Spinal cord (tissue), 10 donors: ENCODE results near the gene RNPEPL1. TPM values are rescaled to one million over a fixed set of nuclear protein-coding genes. Genes with fewer than 3 reads are reported as not detected.

Experiments
- DNase-seq, 6 donors: peaks; one replicate each; pipeline versions ENCODE4 v3.0.0 to v3.0.0-alpha.2; 2013 to 2015; ENCODE audit warnings: low spot score in 6 of 6, low read depth in 4 of 6
- H3K27ac ChIP-seq: one replicate; pipeline ENCODE4 v1.5.1; 2013; ENCODE audit warnings: low read depth, low read length, control low read depth
- H3K27me3 ChIP-seq: one replicate; pipeline ENCODE4 v1.6.1; 2013; ENCODE audit warnings: low read length; ENCODE audit not compliant: control insufficient read depth, insufficient read depth
- H3K36me3 ChIP-seq: one replicate; pipeline ENCODE4 v1.6.1; 2013; ENCODE audit warnings: low read length; ENCODE audit not compliant: control insufficient read depth, insufficient read depth
- H3K4me1 ChIP-seq: one replicate; pipeline ENCODE4 v1.6.1; 2013; ENCODE audit warnings: low read length; ENCODE audit not compliant: control insufficient read depth, insufficient read depth
- H3K4me3 ChIP-seq: one replicate; pipeline ENCODE4 v1.5.1; 2013; ENCODE audit warnings: low read depth, low read length, control low read depth
- H3K9me3 ChIP-seq: one replicate; pipeline ENCODE4 v1.6.1; 2013; ENCODE audit warnings: low read length; ENCODE audit not compliant: control insufficient read depth, insufficient read depth
- WGBS: methylation state at CpG from one replicate; pipeline ENCODE4 v1.1.5; 2013; ENCODE audit warnings: missing lambda C conversion rate; ENCODE audit not compliant: insufficient coverage; 5-methylcytosine and 5-hydroxymethylcytosine counted together
- polyA plus RNA-seq, 2 donors: library from polyadenylated mRNA; unstranded; fragments of 120-200 nt; gene quantifications; one replicate each; pipeline ENCODE4 v1.2.1, GENCODE V29; 2013; ENCODE audit not compliant: insufficient read length in 2 of 2
- total RNA-seq, 2 donors: library from RNA; depleted of rRNA in 1 of 2; stranded (reverse); fragments of 120-200 nt in 1 of 2; fragments of >200 nt in 1 of 2; gene quantifications; one replicate each; pipeline versions ENCODE4 v1.2.3 to v1.2.4, GENCODE V29; 2013 to 2014
- donor health status: healthy.

The RNPEPL1 gene
- total and polyA plus RNA-seq, 4 donors = 11.3 to 41.8 (median 27.2) TPM

DNA sequence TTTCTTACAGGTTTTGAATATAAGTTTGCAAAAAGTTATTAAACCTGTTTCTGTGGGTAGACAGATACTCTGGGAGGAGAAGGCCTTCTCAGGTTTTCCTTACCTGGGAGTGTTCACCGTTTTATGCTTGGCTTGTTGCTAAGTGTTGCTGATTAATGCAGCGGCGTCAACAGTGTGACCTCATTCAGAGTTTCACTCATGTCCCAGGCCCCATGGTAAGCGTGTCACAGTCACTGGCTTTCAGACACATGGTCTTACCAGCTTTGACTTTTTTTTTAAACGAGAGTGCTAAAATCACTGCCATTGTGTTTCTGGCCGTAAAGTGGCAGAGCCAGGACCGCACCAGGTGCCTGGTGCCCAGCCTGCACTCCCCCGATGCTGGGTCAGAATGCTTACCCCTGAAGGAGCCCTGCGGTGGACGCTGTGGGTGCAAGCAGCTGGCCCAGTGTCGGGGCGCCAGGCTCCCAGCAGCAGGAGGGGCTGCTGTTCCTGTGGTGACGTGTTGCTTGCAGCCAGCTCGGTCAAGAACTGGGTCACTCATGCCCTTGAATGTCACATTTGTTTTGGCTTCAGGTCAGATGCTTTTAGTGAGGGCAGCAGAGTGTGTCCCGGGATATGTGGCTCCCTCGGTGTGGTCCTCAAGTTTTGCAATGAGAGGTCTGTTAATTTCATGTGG lies 21.7 kb downstream of the RNPEPL1 start:
- DNase-seq = no peak
- Histone ChIP-seq H3K27ac (no peak overlapping the region), H3K36me3 (peaks cover 60% of the 10 kb centered on the region), H3K4me1 (peaks cover 47% of the 10 kb centered on the region), H3K27me3 (no peaks in the 10 kb centered on the region), H3K9me3 (no peaks in the 10 kb centered on the region), H3K4me3 (no peak overlapping the region)
- 90% methylated on average over 16 of the region's 16 CpGs for WGBS

DNA sequence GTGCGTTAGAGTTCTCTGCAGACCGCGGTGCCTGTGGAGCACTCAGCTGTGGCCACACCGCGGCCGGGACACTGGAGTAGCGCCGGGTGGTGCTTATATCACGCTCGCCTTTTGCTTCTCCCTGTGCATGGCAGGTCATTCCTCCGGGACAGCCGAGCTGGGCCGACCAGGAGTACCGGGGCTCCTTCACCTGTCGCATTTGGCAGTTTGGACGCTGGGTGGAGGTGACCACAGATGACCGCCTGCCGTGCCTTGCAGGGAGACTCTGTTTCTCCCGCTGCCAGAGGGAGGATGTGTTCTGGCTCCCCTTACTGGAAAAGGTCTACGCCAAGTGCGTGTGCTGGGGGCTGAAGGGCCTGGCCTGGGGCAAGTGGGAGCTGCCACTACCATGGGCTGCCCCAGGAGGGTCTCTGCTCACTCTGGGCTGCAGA lies 22.4 kb downstream of the RNPEPL1 start:
- Histone ChIP-seq H3K4me1 (peaks cover 47% of the 10 kb centered on the region), H3K27ac (no peak overlapping the region), H3K36me3 (peaks cover 67% of the 10 kb centered on the region), H3K9me3 (no peaks in the 10 kb centered on the region), H3K27me3 (no peaks in the 10 kb centered on the region), H3K4me3 (no peak overlapping the region)
- WGBS = 95% methylated on average over 21 of the region's 21 CpGs
- DNase-seq = no peak

DNA sequence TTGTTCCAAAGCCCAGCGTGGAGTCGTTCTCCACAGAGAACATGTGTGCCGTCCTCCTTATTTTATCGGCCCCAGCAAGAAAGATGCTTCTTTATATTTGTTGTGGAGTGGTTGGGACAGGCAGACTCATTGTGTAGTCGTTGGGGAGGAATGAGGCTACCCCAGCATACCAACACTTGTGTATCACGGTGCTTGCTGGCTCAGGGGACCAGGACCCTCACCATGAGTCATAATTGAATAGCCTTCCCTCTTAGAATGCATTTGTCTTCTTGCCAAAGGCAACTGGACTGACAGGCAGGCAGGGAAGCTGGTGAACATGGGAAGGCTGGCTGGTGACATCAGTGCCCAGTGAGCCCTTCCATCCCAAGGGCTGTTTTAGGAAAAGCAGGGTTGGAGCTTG lies 22.9 kb downstream of the RNPEPL1 start:
- Histone ChIP-seq H3K27ac (no peak overlapping the region), H3K4me1 (peaks cover 50% of the 10 kb centered on the region), H3K27me3 (no peaks in the 10 kb centered on the region), H3K4me3 (no peak overlapping the region), H3K9me3 (no peaks in the 10 kb centered on the region), H3K36me3 (peaks cover 73% of the 10 kb centered on the region)
- DNase-seq = no peak
- no CpG with 5 or more reads among the region's 6 CpGs for WGBS

DNA sequence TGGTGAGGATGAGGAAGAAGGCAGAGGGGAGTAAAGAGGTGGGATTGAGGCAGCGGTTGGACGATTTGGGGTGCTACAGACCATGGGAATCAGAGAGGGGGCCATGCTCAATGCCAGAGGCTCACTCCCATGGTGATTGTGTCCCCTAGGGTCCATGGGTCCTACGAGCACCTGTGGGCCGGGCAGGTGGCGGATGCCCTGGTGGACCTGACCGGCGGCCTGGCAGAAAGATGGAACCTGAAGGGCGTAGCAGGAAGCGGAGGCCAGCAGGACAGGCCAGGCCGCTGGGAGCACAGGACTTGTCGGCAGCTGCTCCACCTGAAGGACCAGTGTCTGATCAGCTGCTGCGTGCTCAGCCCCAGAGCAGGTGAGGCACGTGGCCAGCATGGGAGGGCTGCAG lies 23.5 kb downstream of the RNPEPL1 start:
- WGBS = 95% methylated on average over 13 of the region's 13 CpGs

DNA sequence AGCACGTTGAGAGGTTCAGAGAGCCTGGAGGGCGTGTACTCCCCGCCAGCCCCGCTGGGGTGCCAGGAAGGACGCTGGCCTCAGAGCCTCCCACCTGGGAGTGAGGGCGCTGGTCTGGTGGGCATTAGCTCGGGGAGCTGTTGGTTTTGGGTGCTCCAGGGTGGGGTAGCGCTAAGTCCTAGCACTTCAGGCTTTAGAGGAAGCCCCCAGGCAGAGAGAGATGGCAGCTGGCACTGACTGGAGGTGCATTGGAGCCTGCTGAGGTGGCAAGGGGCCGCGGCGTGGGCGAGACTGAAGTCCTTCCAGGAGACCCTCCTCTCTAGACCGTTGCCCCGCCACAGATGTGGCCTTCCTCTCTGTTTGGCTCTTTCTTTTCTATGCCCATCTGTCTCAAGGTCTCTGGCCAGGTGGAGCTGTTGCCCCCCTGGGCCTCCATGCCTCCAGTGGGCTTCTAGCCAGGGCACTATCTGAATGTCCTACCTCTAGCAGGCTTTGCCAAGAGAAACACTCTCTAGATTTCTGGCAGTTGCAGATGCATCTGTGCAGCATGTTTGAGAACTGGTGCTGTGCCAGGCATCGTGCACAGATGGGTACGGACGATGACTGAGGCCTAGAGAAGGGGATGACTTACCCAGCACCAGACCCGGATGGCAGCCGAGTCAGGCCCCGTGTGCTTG lies 24.9 kb downstream of the RNPEPL1 start:
- WGBS = 92% methylated on average over 20 of the region's 20 CpGs
- peaks cover 48% of the 10 kb centered on the region for H3K4me1 ChIP-seq
- H3K4me3 ChIP-seq = no peak overlapping the region
- H3K27ac ChIP-seq = no peak overlapping the region
- DNase-seq = peak in 1 of 6 donors; percentile 33
- H3K36me3 ChIP-seq = peaks cover 92% of the 10 kb centered on the region
- H3K9me3 ChIP-seq = no peaks in the 10 kb centered on the region
- H3K27me3 ChIP-seq = no peaks in the 10 kb centered on the region

More for the DNA sequence above, 23.5 kb downstream of the RNPEPL1 start:
- peaks cover 78% of the 10 kb centered on the region for H3K36me3 ChIP-seq
- DNase-seq = no peak
- H3K4me3 ChIP-seq = no peak overlapping the region
- H3K27ac ChIP-seq = no peak overlapping the region
- no peaks in the 10 kb centered on the region for H3K9me3 ChIP-seq
- H3K4me1 ChIP-seq = peaks cover 56% of the 10 kb centered on the region
- H3K27me3 ChIP-seq = no peaks in the 10 kb centered on the region

DNA sequence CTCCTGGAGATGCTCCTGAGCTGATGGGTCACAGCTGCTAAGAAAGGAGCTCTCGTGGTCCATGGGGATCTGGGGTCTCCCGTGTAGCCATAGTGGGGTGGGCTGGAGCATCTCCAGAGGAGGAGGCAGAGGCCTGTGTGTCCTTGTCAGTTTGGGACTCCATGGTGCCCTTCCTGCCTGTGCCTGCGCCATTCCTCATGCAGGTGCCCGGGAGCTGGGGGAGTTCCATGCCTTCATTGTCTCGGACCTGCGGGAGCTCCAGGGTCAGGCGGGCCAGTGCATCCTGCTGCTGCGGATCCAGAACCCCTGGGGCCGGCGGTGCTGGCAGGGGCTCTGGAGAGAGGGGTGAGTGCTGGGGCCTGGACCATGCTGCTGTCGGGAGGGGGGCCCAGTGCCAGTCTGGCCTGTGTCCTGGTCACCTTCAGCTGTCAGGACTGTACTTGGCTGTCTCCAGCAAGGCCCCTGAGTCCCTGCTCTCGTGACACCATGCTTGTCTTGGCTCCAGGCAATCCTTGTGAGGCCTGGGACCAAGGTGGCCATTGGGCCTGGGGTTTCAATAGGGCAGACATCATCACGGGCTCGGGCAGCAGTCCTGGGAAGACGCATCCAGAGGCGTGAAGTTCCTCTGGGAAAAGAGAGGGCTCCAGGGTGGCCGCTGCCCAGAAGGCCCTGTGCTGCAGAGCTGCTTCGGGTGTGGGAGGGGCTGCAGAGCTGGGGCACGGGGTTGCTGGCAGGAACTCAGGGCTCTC lies 25.6 kb downstream of the RNPEPL1 start:
- WGBS = 87% methylated on average over 19 of the region's 19 CpGs
- H3K36me3 ChIP-seq = peaks cover 99% of the 10 kb centered on the region

DNA sequence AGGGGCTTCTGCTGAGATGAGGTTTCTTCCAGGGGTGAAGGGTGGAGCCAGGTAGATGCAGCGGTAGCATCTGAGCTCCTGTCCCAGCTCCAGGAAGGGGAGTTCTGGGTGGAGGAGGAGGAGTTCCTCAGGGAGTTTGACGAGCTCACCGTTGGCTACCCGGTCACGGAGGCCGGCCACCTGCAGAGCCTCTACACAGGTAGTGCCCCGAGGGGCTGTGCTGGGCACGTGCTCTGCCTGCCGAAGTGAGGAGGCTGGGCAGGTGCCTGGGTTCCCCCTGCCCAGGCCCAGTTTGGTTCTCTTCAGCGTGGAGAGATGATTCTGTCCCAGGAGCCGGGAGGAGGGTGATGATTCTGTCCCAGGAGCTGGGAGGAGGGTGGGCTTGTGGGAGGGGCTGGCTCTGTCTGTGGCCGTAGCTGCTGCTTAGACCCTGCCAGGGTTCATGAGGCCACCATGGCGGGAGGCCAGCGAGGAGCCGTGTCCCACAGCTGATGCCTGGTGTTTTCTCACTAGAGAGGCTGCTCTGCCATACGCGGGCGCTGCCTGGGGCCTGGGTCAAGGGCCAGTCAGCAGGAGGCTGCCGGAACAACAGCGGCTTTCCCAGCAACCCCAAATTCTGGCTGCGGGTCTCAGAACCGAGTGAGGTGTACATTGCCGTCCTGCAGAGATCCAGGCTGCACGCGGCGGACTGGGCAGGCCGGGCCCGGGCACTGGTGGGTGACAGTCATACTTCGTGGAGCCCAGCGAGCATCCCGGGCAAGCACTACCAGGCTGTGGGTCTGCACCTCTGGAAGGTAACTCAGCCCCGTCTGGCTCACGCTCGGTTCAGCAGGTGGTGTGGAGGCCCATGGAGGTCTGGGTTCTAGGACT lies 26.5 kb downstream of the RNPEPL1 start:
- Histone ChIP-seq H3K27ac (no peak overlapping the region), H3K4me3 (no peak overlapping the region), H3K9me3 (no peaks in the 10 kb centered on the region), H3K27me3 (no peaks in the 10 kb centered on the region), H3K36me3 (peaks cover 100% of the 10 kb centered on the region), H3K4me1 (peaks cover 41% of the 10 kb centered on the region)
- 85% methylated on average over 33 of the region's 34 CpGs for WGBS
- no peak for DNase-seq

More for the DNA sequence above, 25.6 kb downstream of the RNPEPL1 start:
- no peak overlapping the region for H3K4me3 ChIP-seq
- no peaks in the 10 kb centered on the region for H3K9me3 ChIP-seq
- no peak for DNase-seq
- H3K27ac ChIP-seq = no peak overlapping the region
- no peaks in the 10 kb centered on the region for H3K27me3 ChIP-seq
- H3K4me1 ChIP-seq = peaks cover 43% of the 10 kb centered on the region

DNA sequence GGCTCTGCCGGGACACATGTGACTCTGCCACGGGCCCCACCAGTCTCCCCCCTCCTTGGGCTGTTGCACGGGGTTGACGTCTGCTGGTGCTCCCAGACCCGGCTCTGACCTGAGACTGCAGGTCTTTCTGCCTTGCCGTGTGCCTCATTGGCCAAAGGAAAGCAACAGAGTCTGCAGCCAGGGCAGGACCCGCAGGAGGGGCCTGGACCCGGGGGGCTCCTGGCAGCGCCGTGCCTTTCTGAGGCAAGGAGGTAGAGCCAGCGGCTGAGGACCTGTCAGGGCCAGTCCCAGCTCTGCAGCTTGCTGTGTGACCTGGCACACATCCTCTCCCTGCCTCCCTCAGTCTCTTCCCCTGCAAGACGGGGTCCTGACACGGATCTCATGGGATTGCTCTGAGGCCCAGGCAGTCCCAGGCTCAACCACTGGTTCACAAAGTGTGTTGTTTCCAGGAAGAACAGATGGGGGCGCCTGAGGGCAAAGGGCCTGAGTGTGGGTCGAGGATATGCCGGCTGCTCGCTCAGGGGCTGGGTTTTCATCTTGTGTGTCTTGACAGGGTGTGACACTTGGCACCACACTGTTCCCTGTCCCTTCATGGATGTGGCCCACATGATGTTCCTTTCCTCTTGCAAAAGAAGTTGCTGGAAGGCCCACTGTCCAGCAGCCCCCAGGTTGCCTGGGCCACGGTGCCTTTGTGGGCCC lies 27.2 kb downstream of the RNPEPL1 start:
- no peak overlapping the region for H3K4me3 ChIP-seq
- no peaks in the 10 kb centered on the region for H3K27me3 ChIP-seq
- H3K4me1 ChIP-seq = peaks cover 41% of the 10 kb centered on the region
- WGBS = 61% methylated on average over 17 of the region's 18 CpGs
- no peaks in the 10 kb centered on the region for H3K9me3 ChIP-seq
- peaks cover 98% of the 10 kb centered on the region for H3K36me3 ChIP-seq
- H3K27ac ChIP-seq = no peak overlapping the region
- DNase-seq = no peak

DNA sequence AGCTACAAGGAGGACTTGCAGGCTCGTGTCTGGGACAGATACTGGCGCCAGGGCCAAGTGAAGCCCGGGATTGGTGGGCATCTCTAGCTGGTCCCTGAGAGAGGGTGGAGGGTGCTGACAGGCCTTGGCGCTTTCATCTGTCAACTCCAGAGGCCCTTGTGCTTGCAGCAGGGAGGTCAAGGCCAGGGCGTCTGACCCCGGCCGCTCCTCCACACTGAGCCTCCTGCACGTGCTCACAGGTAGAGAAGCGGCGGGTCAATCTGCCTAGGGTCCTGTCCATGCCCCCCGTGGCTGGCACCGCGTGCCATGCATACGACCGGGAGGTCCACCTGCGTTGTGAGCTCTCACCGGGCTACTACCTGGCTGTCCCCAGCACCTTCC lies 27.8 kb downstream of the RNPEPL1 start:
- H3K4me1 ChIP-seq = peaks cover 41% of the 10 kb centered on the region
- no peaks in the 10 kb centered on the region for H3K27me3 ChIP-seq
- DNase-seq = no peak
- WGBS = 88% methylated on average over 17 of the region's 17 CpGs
- peaks cover 98% of the 10 kb centered on the region for H3K36me3 ChIP-seq
- H3K4me3 ChIP-seq = no peak overlapping the region
- no peak overlapping the region for H3K27ac ChIP-seq
- H3K9me3 ChIP-seq = no peaks in the 10 kb centered on the region
